ENCODE measurements around the gene ZFP36.

ZFP36 gene

DNA sequence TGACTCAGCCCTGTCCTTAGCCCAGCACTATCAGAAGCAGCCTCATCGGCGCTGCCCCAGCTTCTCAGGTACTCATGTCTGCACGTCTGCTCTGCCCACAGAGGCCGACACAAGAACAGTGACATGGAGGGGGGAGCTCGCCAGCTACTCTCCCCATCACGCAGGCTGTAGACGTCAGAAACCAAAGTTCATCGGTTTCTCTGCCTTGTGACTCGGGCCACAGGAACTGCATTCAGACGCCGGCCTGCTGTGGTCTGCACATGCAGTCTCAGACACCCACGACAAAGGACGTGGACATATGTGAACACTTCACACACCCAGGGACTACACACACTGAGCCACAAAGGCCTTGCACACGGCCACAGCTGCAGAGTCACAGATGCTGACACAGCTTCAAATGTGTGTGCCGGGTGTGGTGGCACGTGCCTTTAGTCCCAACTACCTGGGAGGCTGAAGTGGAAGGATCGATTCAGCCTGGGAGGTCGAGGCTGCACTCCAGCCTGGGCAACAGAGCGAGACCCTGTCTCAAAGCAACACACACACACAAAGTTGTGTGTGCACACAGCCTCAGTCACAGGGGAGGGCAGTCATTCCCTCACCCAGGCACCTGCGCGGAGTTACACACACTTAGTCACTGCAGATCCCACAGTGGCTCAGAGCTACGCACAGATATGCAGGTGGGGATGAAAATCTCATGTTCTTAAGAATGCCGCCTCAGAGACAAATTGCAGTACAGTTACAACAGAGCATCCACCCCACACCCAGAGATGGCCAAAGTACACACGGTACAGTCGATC, 4.9 kb upstream of the ZFP36 start:
- Histone ChIP-seq H3K4me3 (ENCODE audit: low read depth in 1 of 2, low read length in 2 of 2) (peak overlapping the region in 1 of 2 donors; percentile 39), H3K27ac (ENCODE audit: low read depth, low read length) (peak overlapping the region; percentile 99), H3K27me3 (ENCODE audit: control insufficient read depth in 1 of 2, insufficient read depth in 2 of 2, low read length in 2 of 2) (no peaks in the 10 kb centered on the region), H3K36me3 (ENCODE audit: insufficient read depth, low read length) (no peaks in the 10 kb centered on the region), H3K9ac (ENCODE audit: low read length) (peak overlapping the region; percentile 30), H3K9me3 (ENCODE audit: low read length) (no peaks in the 10 kb centered on the region), H3K4me1 (ENCODE audit: insufficient read depth, low read length) (peaks cover 50% of the 10 kb centered on the region)

DNA sequence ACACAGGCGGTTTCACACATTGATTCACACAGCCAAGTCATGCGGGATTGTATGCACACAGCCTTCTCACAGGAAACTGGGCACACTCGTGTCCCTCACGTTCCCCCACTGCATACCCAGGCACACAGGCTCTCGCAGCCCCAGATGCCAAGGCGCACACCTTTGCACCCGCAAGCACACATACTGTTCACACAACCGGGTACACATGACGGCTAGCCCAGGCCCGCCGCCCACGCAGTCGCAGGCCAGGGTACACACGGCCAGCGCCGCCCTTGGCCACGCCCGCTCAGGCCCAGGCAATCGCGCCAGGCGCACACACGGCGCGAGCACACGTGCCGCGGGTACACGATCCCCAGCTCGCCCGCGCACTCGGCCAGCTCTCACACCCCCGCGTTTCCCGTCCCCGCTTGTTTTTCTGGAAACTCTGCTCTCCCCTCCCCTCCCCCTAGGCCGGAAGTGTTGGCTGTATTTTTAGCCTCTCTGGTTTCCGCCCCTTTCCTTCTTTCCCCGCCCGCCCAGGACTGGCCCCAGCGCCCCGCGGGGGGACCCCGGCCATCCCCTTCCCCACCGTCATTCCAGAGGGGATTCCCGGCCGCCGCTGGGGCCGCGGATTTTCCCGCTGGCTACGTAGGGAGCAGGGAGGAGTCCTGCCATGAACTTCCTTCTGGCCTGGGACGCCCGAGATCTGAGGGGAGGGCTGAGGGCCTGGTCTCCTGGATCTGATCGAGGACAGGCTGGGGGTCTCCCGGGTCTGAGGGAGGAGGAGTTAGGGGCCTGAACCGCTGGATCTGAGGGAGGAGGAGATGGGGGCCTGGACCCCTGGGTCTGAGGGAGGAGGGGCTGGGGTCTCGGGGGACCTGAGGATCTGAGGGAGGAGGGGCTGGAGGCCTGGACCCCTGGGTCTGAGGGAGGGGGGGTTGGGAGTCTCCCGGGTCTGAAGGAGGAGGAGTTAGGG, 4.0 kb upstream of the ZFP36 start:
- no peaks in the 10 kb centered on the region for H3K27me3 ChIP-seq (ENCODE audit: control insufficient read depth in 1 of 2, insufficient read depth in 2 of 2, low read length in 2 of 2)
- H3K9ac ChIP-seq (ENCODE audit: low read length), result peak overlapping the region; percentile 86
- H3K9me3 ChIP-seq (ENCODE audit: low read length), result no peaks in the 10 kb centered on the region
- H3K27ac ChIP-seq (ENCODE audit: low read depth, low read length), result peak overlapping the region; percentile 99
- peak overlapping the region; percentile 42 to 73 for H3K4me3 ChIP-seq (ENCODE audit: low read depth in 1 of 2, low read length in 2 of 2)
- peaks cover 4% of the 10 kb centered on the region for H3K36me3 ChIP-seq (ENCODE audit: insufficient read depth, low read length)
- peaks cover 43% of the 10 kb centered on the region for H3K4me1 ChIP-seq (ENCODE audit: insufficient read depth, low read length)

DNA sequence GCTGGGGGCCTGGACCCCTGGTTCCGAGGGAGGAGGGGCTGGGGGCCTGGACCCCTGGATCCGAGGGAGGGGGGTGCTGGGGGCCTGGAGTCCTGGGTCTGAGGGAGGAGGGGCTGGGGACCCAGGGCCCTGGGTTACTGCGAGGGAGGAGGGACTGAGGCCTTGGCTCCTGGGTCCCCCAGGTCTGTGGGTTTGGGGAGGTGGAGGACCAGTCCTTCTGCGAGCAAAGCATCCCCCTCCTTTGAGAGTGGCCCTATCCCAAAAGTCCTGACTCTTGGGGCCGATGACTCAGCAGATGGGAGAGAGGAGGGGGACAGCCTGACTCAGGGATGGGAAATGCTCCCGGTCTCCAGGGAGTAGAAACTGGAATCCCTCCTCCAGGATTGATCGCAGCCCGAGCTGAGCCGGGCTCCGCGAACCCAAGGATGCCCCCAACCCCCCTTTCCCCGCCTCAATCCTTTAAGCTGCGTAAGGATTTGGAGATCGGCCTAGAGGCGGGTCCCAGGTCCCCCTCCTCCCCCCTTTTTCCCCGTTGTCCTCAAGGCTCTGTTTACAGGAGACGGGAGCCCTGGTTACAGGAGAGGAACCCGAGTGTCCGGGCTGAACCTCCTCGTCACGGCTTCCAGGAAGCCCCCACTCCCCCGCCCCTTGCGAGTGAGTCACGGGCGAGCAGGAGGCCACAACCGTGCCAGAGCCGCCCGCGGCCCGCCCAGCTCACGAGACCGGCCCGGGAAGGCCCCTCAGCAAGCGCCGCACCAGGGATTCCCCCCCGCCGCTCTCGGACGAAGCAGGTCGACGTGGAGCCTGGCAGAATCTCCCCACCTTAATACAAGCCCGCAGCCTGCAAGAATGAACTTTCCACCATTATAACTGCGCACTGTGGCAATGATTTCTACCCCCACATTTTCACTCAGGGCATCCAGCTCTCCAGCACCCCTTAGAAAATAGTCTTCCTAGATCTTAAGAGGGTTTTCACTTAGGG, 3.0 kb upstream of the ZFP36 start:
- H3K9ac ChIP-seq (ENCODE audit: low read length), result peak overlapping the region; percentile 86
- H3K27ac ChIP-seq (ENCODE audit: low read depth, low read length), result peak overlapping the region; percentile 99
- H3K4me3 ChIP-seq (ENCODE audit: low read depth in 1 of 2, low read length in 2 of 2), result peak overlapping the region; percentile 42 to 73
- H3K36me3 ChIP-seq (ENCODE audit: insufficient read depth, low read length), result peaks cover 14% of the 10 kb centered on the region
- peaks cover 33% of the 10 kb centered on the region for H3K4me1 ChIP-seq (ENCODE audit: insufficient read depth, low read length)
- H3K27me3 ChIP-seq (ENCODE audit: control insufficient read depth in 1 of 2, insufficient read depth in 2 of 2, low read length in 2 of 2), result no peaks in the 10 kb centered on the region
- no peaks in the 10 kb centered on the region for H3K9me3 ChIP-seq (ENCODE audit: low read length)

DNA sequence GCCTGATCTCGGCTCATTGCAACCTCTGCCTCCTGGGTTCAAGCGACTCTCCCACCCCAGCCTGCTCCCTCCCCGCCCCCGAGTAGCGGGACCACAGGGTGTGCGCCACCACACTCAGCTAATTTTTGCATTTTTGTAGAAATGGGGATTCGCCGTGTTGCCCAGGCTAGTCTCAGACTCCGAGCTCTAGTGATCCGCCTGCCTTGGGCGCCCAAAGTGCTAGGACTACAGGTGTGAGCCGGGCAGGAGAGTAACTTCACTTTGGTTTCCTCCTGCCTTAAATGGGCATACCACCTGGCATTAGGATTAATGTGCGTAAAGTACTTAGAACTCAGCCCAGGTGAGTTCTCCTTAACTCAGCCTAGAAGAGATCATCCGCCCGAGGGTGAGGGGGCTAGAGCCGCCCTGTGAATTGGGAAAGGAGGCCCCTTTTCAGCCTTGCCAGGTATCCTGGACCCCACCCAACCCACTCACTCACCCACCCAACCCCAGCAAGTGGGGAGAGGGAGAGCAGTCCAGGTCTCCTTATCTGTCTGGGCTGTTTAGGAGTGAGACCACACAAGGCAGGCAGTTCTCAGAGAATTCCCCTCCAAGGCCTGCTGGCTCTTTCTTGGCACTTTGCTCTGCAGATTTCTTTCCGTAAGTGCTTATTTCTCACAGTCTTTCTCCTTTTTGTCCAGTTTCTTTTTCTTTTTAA, 1.2 kb upstream of the ZFP36 start:
- Histone ChIP-seq H3K27me3 (ENCODE audit: control insufficient read depth in 1 of 2, insufficient read depth in 2 of 2, low read length in 2 of 2) (no peaks in the 10 kb centered on the region), H3K27ac (ENCODE audit: low read depth, low read length) (peak overlapping the region; percentile 95), H3K36me3 (ENCODE audit: insufficient read depth, low read length) (peaks cover 17% of the 10 kb centered on the region), H3K4me1 (ENCODE audit: insufficient read depth, low read length) (peaks cover 33% of the 10 kb centered on the region), H3K9ac (ENCODE audit: low read length) (peak overlapping the region; percentile 80), H3K9me3 (ENCODE audit: low read length) (no peaks in the 10 kb centered on the region), H3K4me3 (ENCODE audit: low read depth in 1 of 2, low read length in 2 of 2) (no peak overlapping the region)

DNA sequence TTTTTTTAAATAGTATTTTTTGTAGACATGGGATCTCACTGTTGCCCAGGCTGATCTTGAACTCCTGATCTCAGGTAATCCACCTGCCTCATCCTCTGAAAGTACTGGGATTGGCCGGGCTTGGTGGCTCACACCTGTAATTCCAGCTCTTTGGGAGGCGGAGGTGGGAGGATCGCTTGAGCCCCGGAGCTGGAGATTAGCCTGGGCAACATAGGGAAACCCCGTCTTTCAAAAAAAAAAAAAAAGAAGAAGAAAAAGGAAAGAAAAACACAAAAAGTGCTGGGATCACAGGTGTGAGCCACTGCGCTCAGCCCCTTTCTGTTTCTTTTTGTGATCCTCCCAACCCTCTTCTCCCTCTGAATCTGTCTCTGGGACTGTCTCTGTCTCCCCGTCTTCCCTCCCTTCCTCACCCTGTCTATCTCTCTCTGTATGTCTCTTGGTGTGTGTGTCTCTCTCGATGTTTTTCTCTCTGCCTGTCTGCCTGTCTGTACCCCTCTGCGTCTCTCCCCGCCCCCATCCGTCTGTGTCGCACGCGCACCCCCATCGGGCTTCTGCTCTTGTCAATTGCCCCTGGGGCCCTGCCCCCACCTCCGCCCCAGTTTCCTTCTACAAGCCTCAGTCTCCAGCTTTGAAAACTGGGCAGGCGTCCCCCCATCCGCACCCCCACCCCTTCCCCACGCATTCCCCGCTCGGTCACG, 540 bp upstream of the ZFP36 start:
- Histone ChIP-seq H3K4me1 (ENCODE audit: insufficient read depth, low read length) (peaks cover 36% of the 10 kb centered on the region), H3K9me3 (ENCODE audit: low read length) (no peaks in the 10 kb centered on the region), H3K27ac (ENCODE audit: low read depth, low read length) (peak overlapping the region; percentile 95), H3K4me3 (ENCODE audit: low read depth in 1 of 2, low read length in 2 of 2) (peak overlapping the region; percentile 58 to 74), H3K9ac (ENCODE audit: low read length) (peak overlapping the region; percentile 80), H3K36me3 (ENCODE audit: insufficient read depth, low read length) (peaks cover 17% of the 10 kb centered on the region), H3K27me3 (ENCODE audit: control insufficient read depth in 1 of 2, insufficient read depth in 2 of 2, low read length in 2 of 2) (no peaks in the 10 kb centered on the region)

DNA sequence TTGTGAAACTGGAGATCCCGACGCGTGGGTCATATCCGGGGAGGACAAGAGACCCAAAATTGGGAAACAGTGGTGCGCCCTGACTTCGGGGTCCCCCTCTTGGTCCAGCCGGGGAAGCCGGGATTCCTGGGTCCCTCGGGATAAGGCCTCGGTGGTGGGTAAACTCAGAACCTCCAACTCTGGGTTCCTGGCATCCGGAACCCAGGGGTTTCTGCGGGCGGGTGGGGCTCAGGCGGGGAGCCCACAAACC, 688 bp downstream of the ZFP36 start:
- H3K27ac ChIP-seq (ENCODE audit: low read depth, low read length), result peak overlapping the region; percentile 97
- H3K4me1 ChIP-seq (ENCODE audit: insufficient read depth, low read length), result peaks cover 33% of the 10 kb centered on the region
- peak overlapping the region; percentile 100 for H3K9ac ChIP-seq (ENCODE audit: low read length)
- peak overlapping the region; percentile 82 to 98 for H3K4me3 ChIP-seq (ENCODE audit: low read depth in 1 of 2, low read length in 2 of 2)
- no peaks in the 10 kb centered on the region for H3K9me3 ChIP-seq (ENCODE audit: low read length)
- H3K27me3 ChIP-seq (ENCODE audit: control insufficient read depth in 1 of 2, insufficient read depth in 2 of 2, low read length in 2 of 2), result no peaks in the 10 kb centered on the region
- H3K36me3 ChIP-seq (ENCODE audit: insufficient read depth, low read length), result peaks cover 17% of the 10 kb centered on the region

DNA sequence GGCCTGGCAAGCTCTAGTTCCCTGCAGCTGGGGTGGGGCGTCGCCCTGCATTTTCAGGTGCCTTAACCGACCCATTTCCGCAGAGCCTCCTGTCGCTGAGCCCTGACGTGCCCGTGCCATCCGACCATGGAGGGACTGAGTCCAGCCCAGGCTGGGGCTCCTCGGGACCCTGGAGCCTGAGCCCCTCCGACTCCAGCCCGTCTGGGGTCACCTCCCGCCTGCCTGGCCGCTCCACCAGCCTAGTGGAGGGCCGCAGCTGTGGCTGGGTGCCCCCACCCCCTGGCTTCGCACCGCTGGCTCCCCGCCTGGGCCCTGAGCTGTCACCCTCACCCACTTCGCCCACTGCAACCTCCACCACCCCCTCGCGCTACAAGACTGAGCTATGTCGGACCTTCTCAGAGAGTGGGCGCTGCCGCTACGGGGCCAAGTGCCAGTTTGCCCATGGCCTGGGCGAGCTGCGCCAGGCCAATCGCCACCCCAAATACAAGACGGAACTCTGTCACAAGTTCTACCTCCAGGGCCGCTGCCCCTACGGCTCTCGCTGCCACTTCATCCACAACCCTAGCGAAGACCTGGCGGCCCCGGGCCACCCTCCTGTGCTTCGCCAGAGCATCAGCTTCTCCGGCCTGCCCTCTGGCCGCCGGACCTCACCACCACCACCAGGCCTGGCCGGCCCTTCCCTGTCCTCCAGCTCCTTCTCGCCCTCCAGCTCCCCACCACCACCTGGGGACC, 1.2 kb downstream of the ZFP36 start:
- Histone ChIP-seq H3K9me3 (ENCODE audit: low read length) (no peaks in the 10 kb centered on the region), H3K9ac (ENCODE audit: low read length) (peak overlapping the region; percentile 100), H3K4me1 (ENCODE audit: insufficient read depth, low read length) (peaks cover 31% of the 10 kb centered on the region), H3K27ac (ENCODE audit: low read depth, low read length) (peak overlapping the region; percentile 97), H3K36me3 (ENCODE audit: insufficient read depth, low read length) (peaks cover 17% of the 10 kb centered on the region), H3K4me3 (ENCODE audit: low read depth in 1 of 2, low read length in 2 of 2) (peak overlapping the region; percentile 82 to 98), H3K27me3 (ENCODE audit: control insufficient read depth in 1 of 2, insufficient read depth in 2 of 2, low read length in 2 of 2) (no peaks in the 10 kb centered on the region)

DNA sequence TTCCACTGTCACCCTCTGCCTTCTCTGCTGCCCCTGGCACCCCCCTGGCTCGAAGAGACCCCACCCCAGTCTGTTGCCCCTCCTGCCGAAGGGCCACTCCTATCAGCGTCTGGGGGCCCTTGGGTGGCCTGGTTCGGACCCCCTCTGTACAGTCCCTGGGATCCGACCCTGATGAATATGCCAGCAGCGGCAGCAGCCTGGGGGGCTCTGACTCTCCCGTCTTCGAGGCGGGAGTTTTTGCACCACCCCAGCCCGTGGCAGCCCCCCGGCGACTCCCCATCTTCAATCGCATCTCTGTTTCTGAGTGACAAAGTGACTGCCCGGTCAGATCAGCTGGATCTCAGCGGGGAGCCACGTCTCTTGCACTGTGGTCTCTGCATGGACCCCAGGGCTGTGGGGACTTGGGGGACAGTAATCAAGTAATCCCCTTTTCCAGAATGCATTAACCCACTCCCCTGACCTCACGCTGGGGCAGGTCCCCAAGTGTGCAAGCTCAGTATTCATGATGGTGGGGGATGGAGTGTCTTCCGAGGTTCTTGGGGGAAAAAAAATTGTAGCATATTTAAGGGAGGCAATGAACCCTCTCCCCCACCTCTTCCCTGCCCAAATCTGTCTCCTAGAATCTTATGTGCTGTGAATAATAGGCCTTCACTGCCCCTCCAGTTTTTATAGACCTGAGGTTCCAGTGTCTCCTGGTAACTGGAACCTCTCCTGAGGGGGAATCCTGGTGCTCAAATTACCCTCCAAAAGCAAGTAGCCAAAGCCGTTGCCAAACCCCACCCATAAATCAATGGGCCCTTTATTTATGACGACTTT, 2.0 kb downstream of the ZFP36 start:
- peak overlapping the region; percentile 82 to 98 for H3K4me3 ChIP-seq (ENCODE audit: low read depth in 1 of 2, low read length in 2 of 2)
- no peaks in the 10 kb centered on the region for H3K27me3 ChIP-seq (ENCODE audit: control insufficient read depth in 1 of 2, insufficient read depth in 2 of 2, low read length in 2 of 2)
- peak overlapping the region; percentile 100 for H3K9ac ChIP-seq (ENCODE audit: low read length)
- H3K27ac ChIP-seq (ENCODE audit: low read depth, low read length), result peak overlapping the region; percentile 97
- peaks cover 17% of the 10 kb centered on the region for H3K36me3 ChIP-seq (ENCODE audit: insufficient read depth, low read length)
- H3K9me3 ChIP-seq (ENCODE audit: low read length), result no peaks in the 10 kb centered on the region
- H3K4me1 ChIP-seq (ENCODE audit: insufficient read depth, low read length), result peaks cover 31% of the 10 kb centered on the region

DNA sequence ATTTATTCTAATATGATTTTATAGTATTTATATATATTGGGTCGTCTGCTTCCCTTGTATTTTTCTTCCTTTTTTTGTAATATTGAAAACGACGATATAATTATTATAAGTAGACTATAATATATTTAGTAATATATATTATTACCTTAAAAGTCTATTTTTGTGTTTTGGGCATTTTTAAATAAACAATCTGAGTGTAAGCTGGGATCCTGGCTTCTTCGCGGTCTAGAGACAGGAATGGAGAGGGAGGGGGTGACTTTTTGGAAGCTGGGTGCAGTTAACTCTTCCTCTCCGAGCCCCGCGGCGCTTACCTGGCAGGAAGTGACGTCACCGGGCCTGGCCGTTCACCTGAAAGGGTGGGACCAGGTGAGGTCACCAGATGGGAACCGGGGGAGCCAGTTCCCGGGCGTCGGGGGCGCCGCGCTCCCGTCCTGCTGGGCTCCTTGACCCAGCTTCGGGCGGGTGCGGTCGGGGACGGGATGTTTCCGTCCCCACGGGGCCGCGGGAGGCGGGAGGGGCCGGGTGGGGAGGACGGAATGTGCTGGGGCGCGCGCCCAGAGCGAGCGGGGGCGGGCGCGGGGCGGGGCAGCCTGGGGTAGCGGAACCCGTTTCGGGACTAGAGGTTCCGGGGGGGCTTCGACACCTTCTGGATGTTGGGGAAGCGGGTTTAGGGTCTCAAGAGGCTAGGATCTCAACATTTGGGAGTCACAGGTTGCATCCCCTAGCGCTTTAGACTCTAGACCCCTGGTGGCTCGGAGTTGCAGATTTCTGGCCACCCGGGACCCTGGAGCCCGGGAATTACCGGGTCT, 2.8 kb downstream of the ZFP36 start:
- peak overlapping the region; percentile 82 to 98 for H3K4me3 ChIP-seq (ENCODE audit: low read depth in 1 of 2, low read length in 2 of 2)
- H3K9ac ChIP-seq (ENCODE audit: low read length), result peak overlapping the region; percentile 100
- no peaks in the 10 kb centered on the region for H3K27me3 ChIP-seq (ENCODE audit: control insufficient read depth in 1 of 2, insufficient read depth in 2 of 2, low read length in 2 of 2)
- no peaks in the 10 kb centered on the region for H3K9me3 ChIP-seq (ENCODE audit: low read length)
- peaks cover 17% of the 10 kb centered on the region for H3K36me3 ChIP-seq (ENCODE audit: insufficient read depth, low read length)
- peak overlapping the region; percentile 97 for H3K27ac ChIP-seq (ENCODE audit: low read depth, low read length)
- peaks cover 35% of the 10 kb centered on the region for H3K4me1 ChIP-seq (ENCODE audit: insufficient read depth, low read length)
